ENCODE measurements around the gene LOXL4.

The LOXL4 gene

GRCh38 chr10:98293550-98294269, 25.7 kb upstream of the LOXL4 start:
- no peak overlapping the region for H3K4me3 ChIP-seq (ENCODE audit: low read depth, low read length)
- no peaks in the 10 kb centered on the region for H3K36me3 ChIP-seq (ENCODE audit: control insufficient read depth, insufficient read depth, low read length)
- H3K27ac ChIP-seq, result no peak overlapping the region
- H3K4me1 ChIP-seq, result no peaks in the 10 kb centered on the region
- H3K79me2 ChIP-seq, result no peaks in the 10 kb centered on the region
- H2AFZ ChIP-seq, result no peak overlapping the region
- TF ChIP-seq, protein P1, sequence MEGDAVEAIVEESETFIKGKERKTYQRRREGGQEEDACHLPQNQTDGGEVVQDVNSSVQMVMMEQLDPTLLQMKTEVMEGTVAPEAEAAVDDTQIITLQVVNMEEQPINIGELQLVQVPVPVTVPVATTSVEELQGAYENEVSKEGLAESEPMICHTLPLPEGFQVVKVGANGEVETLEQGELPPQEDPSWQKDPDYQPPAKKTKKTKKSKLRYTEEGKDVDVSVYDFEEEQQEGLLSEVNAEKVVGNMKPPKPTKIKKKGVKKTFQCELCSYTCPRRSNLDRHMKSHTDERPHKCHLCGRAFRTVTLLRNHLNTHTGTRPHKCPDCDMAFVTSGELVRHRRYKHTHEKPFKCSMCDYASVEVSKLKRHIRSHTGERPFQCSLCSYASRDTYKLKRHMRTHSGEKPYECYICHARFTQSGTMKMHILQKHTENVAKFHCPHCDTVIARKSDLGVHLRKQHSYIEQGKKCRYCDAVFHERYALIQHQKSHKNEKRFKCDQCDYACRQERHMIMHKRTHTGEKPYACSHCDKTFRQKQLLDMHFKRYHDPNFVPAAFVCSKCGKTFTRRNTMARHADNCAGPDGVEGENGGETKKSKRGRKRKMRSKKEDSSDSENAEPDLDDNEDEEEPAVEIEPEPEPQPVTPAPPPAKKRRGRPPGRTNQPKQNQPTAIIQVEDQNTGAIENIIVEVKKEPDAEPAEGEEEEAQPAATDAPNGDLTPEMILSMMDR (IDR thresholded peaks at IDR 0.05), result no peak
- H3K9ac ChIP-seq, result no peak overlapping the region
- no peaks in the 10 kb centered on the region for H3K9me3 ChIP-seq (ENCODE audit: control insufficient read depth, low read length)
- H3K4me2 ChIP-seq (ENCODE audit: low read length), result no peak overlapping the region
- H3K27me3 ChIP-seq (ENCODE audit: control insufficient read depth, insufficient read depth, low read length), result no peaks in the 10 kb centered on the region

GRCh38 chr10:98292971-98293370, 25.0 kb upstream of the LOXL4 start:
- TF ChIP-seq, protein P1 (IDR thresholded peaks at IDR 0.05), result no peak

DNA sequence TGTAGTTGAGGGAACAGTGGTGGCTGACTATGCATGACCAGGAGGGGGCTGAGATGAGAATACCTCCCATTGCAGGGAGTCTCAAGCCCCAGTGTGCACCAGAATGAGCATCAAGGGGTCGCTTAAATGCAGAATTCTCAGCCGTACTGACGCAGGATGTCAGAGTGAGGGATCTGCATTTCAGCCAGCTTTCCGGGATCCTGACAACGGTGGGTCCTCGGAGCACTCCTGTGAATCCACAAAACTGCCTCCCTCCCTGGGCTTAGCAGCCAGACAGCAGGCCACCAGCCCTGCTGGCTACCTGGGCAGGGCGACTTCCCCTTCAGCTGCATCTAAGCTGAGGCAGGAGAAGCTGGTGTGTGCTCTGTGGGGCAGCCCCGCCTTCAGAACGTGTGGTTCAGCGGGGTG, 21.8 kb upstream of the LOXL4 start:
- Histone ChIP-seq H3K4me1 (no peaks in the 10 kb centered on the region), H3K4me2 (ENCODE audit: low read length) (no peak overlapping the region), H3K9ac (no peak overlapping the region), H3K79me2 (no peaks in the 10 kb centered on the region), H3K27me3 (ENCODE audit: control insufficient read depth, insufficient read depth, low read length) (no peaks in the 10 kb centered on the region), H3K4me3 (ENCODE audit: low read depth, low read length) (no peak overlapping the region), H2AFZ (no peak overlapping the region), H3K9me3 (ENCODE audit: control insufficient read depth, low read length) (no peaks in the 10 kb centered on the region), H3K36me3 (ENCODE audit: control insufficient read depth, insufficient read depth, low read length) (no peaks in the 10 kb centered on the region), H3K27ac (no peak overlapping the region)
- TF ChIP-seq, protein P1 (IDR thresholded peaks at IDR 0.05), result no peak

More at GRCh38 chr10:98292971-98293370, 25.0 kb upstream of the LOXL4 start:
- Histone ChIP-seq H3K79me2 (no peaks in the 10 kb centered on the region), H3K36me3 (ENCODE audit: control insufficient read depth, insufficient read depth, low read length) (no peaks in the 10 kb centered on the region), H3K9me3 (ENCODE audit: control insufficient read depth, low read length) (no peaks in the 10 kb centered on the region), H3K4me3 (ENCODE audit: low read depth, low read length) (no peak overlapping the region), H3K4me2 (ENCODE audit: low read length) (no peak overlapping the region), H2AFZ (no peak overlapping the region), H3K27me3 (ENCODE audit: control insufficient read depth, insufficient read depth, low read length) (no peaks in the 10 kb centered on the region), H3K9ac (no peak overlapping the region), H3K27ac (no peak overlapping the region), H3K4me1 (no peaks in the 10 kb centered on the region)

DNA sequence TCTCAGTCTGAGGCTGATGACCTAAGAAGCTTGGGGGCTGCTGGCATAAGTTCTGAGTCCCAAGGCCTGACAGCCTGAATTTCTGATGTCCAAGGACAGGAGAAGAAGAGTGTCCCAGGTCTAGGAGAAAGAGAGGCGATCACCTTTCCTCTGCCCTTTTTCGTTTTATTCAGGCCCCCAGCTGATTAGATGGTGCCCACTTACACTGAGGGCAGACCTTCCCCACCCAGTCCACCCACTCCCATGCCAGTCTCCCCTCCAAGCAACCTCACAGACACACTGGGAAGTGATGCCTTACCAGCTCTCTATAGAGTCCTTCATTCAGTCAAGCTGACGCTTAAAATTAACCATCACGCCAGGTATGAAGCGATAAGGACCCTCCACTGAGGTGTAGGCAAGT, 19.3 kb upstream of the LOXL4 start:
- no peak overlapping the region for H2AFZ ChIP-seq
- TF ChIP-seq, protein P1 (IDR thresholded peaks at IDR 0.05), result no peak
- H3K9me3 ChIP-seq (ENCODE audit: control insufficient read depth, low read length), result no peaks in the 10 kb centered on the region
- no peak overlapping the region for H3K27ac ChIP-seq
- no peak overlapping the region for H3K9ac ChIP-seq
- no peak overlapping the region for H3K4me3 ChIP-seq (ENCODE audit: low read depth, low read length)
- no peaks in the 10 kb centered on the region for H3K36me3 ChIP-seq (ENCODE audit: control insufficient read depth, insufficient read depth, low read length)
- no peaks in the 10 kb centered on the region for H3K4me1 ChIP-seq
- no peak overlapping the region for H3K4me2 ChIP-seq (ENCODE audit: low read length)
- no peaks in the 10 kb centered on the region for H3K79me2 ChIP-seq
- no peaks in the 10 kb centered on the region for H3K27me3 ChIP-seq (ENCODE audit: control insufficient read depth, insufficient read depth, low read length)

DNA sequence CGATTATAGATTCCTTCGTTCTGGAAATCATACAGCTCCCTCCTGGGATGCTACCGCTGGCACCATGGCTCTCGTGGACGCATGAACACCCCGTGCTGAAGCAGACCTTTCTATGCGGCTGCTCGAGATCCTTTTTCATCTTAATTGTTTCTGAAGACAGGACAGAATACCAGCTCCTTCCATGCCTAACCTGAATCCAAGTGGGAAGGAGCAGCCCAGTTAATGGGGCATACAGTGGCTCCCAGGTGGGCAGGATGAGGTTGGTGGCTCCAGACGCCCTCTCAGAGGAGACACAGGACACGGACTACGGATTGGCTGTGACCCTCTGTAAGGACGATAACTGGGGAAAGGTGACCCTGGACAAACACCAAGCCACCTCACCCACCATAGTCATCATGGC, 18.4 kb upstream of the LOXL4 start:
- TF ChIP-seq, protein P1 (IDR thresholded peaks at IDR 0.05), result no peak

More for the DNA sequence above, 18.4 kb upstream of the LOXL4 start:
- H2AFZ ChIP-seq, result no peak overlapping the region
- H3K27me3 ChIP-seq (ENCODE audit: control insufficient read depth, insufficient read depth, low read length), result no peaks in the 10 kb centered on the region
- no peaks in the 10 kb centered on the region for H3K4me1 ChIP-seq
- H3K4me3 ChIP-seq (ENCODE audit: low read depth, low read length), result no peak overlapping the region
- no peak overlapping the region for H3K4me2 ChIP-seq (ENCODE audit: low read length)
- no peak overlapping the region for H3K9ac ChIP-seq
- no peaks in the 10 kb centered on the region for H3K9me3 ChIP-seq (ENCODE audit: control insufficient read depth, low read length)
- no peak overlapping the region for H3K27ac ChIP-seq
- no peaks in the 10 kb centered on the region for H3K79me2 ChIP-seq
- H3K36me3 ChIP-seq (ENCODE audit: control insufficient read depth, insufficient read depth, low read length), result no peaks in the 10 kb centered on the region

Measured in parathyroid adenoma (tissue), 2 donors.